Stimulated activated CD4-positive, alpha-beta T cell treated with anti-CD3 and anti-CD28 coated beads, TNF-alpha, amount 100 ng/mL, for 24 hours (primary cell): Measurements from ENCODE around the gene SLC7A4.
"Not testable (repeated sequence)": the region's sequence is repeated elsewhere in the genome, so short reads cannot be mapped to it uniquely, and the experiment has no call there.

Experiments
- DNase-seq, 3 experiments: peaks; one replicate each; pipeline ENCODE4 v3.0.0-alpha.2; 2020; ENCODE audit warnings: low read depth in 3 of 3

SLC7A4 gene

DNA sequence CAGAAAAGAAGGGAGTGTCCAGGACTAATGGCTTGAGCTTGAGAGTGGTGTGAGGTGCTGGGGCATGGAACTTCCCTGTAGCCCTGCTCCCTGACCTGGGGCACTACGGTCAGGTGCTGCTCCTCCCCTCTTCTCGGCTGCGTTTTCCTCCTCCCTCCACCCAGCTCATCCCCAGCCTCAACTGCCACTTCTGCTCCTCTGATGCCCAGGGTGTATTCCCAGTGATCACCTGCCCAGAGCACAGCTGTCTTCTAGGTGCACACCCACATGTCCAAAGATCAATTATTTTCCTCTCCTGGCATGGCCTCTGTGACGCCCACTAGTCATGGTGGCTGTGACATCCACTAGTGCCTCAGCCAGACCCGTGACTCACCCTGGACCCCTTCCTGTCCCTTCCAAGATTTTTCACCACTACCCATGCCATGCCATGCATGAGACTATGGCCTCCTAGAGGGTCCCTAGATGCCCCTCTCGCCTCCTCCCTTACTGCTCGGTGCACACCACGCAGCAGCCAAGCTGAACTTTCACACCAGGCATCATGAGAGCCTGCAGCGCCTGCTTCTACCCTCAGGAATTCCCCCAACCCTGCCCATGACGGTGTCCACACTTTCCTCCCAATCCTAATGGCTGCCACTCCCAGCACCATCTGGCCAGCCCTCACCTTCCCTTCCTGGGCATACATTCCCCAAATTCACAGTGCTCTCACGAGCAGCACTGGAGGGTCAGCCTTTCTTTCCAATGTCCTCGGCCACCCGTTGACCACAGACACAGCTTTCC lies 15.5 kb downstream of the SLC7A4 start:
- DNase-seq, result no peak

DNA sequence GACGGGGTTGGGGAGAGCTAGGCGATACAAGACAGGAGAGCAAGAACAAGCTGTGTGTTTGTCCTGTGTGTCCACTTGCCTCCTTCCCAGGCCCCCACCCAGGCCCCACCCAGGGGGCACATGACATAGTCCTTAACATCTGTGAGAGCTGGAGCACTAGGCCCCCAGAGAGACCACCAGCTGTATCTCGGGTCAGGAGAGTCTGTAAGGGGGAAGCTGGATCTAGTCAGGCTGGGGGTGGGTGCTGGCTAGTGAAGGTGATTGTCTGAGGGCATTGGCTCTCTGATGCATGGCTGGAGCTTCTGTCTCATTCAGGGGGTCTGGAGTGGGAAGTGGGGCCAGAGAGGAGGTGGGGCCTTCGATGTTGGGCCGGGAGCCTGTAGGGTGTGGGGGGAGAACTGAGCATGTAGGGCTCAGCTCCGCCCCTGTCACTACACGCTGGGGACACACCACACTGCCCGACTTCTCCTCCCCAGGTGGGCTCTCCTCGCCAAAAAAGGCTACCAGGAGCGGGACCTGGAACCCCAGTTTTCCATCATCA lies 16.8 kb downstream of the SLC7A4 start:
- no peak for DNase-seq

DNA sequence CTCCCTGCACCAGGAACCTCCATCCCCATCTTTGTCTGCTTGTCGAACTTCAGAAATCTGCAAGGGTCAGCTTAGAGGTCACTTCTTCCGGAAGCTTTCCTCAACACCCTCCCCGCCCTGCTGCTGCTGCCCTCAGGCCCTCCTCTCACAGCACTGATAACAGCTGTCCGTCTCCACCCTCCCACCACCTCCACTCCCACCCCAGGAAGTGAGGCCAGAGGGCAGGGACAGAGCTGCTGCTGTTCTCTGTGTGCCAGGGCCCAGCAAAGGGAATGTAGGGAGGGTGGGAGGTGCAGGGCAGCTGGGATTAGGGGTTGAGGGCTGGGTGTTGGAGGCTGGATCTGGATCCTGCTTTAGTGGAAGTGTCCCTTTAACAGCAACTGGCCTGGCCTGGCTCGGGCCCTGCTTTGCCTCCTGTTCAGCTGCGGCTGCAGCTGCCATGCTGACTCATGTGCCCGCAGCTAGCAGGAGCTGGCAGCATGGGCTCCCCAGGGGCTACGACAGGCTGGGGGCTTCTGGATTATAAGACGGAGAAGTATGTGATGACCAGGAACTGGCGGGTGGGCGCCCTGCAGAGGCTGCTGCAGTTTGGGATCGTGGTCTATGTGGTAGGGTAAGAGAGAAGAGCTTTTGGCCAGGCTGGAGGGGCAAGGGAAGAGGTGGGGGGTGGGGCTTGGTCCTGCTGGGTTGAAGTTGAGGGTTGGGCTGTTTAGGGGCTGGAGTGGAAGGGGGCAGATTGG lies 17.5 kb downstream of the SLC7A4 start, which contains the start of gene P2RX6:
Gene P2RX6 (plus strand): TSS at position 440 of the 740 bp plus-strand sequence. CDS start 10 bp downstream, at position 450.
- DNase-seq, result no peak

DNA sequence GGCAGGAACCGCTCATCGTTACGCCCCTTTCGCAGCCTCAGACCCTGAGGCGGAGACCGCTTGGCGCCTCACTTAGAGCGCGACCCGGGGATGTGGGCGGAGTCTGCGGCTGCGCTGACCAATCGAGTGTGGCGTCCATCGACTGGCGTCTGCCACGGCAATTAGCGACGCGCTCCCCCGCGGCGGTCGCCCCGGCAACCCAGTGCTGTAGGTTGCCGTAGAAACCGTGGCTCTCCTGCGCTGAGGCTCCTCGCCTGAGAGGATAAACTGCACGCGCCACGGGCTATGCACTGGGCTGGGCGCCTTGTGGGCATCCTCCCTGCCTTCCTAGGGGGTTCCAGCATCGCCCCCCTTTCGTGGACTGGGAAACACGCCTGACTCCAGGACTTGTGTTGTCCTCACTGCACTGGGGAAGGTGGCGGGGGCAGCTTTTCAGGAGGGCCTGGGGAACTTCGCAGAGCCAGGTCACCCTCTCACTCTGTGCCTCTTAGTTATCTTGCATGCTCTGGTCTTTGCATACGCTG lies 18.1 kb downstream of the SLC7A4 start:
- DNase-seq, result peak; percentile 63 to 91 (median 67)

DNA sequence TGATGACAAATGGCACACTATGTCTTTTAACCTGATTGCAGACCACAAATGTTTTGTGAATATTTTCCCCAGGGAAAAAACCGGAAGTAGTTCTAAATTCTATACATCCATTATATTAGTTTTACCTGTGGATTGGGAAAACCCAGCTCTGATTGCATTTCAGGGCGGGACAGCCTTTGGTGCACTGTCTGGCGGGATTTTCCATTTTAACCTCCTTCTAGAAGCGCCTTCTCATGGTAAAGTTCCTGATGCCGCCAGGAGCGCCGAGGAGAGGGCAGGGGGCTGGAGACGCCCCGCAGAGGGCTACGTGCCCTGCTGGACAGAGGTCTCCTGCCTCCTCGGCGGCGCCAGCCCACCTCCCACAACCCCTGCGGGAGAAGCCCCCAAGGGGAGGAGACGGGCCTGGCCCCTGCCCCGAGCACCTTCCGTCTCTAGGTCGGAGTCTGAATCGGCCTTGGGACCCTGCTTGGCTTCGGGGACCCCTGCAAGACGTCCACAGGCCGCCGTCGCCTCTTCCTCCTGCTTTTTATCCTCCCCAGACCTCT lies 18.6 kb downstream of the SLC7A4 start:
- DNase-seq, result no peak

DNA sequence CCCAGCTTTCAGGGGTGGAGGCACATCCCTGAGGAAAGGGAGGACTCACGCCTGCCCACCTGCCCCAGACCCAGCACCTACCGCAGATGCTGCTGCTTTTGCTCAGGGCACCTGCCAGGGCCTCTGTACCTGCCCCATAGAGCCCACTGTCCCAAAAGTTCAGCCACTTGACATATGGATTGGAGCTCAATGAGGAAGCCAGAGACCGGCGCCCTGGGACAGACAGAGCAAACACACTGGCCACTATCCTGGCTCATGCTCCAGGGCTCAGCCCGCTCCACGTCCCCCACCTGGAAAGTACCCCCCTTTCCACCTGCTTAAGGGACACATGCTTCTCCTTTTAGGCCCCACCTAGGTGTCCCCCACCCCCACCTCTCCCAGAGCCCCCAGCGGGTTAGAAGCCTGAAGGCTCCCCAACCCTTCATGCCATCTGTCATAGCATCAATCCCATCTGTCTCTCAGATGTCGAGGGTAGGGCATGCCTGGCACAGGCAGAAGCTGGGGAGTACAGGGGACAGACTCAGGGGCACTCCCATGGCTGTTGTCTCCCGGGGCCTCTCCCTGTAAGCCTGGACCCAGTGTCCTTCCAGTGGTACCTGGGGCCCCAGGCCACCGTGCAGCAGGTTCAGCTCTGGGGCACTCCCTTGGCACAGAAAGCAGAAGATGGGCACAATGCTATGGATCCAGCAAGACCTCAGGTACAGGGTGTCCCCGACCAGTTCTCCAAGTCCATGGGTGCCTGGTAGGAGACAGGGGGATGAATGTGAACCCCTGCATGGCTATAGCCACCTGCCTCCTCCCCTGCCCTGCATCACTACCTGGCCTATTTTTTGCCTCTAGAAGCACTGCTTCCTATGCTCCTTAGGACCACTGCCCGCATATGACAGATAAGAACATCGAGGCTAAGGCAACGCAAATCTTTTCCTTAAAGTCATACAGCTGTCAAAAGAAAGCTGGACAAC lies 19.6 kb downstream of the SLC7A4 start:
- DNase-seq, result no peak

DNA sequence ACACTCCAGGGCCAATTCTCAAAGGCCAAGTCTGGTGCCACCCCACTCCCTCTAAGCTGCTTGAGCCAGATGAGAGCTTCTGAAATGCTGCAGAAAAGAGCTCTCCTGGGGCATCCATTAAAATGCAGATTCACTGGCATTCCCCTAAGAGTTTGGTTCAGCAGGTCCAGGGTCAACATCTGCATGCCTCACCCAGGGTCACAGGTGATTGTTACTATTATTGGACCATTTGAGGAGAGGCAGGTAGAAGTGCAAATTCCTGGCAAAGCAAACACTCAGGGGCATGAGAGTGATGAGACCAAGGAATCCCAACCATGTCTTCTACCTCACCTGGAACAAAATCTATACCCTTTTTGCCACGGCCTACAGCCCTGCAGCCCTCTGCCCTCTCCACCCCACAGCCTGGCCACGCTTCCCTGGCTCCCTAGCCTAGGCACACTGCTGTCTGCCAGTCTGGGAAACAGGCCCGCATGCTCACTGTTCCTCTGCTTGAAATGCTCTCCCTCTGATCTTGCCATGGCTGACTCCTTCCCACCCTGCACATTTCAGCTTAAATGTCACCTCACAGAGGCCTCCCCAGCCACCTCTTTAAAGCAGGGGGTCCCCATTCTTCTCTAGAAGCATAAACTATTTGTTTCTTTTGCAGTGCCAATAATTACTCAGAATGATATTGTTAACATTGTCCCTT lies 21.8 kb downstream of the SLC7A4 start:
- DNase-seq, result no peak

DNA sequence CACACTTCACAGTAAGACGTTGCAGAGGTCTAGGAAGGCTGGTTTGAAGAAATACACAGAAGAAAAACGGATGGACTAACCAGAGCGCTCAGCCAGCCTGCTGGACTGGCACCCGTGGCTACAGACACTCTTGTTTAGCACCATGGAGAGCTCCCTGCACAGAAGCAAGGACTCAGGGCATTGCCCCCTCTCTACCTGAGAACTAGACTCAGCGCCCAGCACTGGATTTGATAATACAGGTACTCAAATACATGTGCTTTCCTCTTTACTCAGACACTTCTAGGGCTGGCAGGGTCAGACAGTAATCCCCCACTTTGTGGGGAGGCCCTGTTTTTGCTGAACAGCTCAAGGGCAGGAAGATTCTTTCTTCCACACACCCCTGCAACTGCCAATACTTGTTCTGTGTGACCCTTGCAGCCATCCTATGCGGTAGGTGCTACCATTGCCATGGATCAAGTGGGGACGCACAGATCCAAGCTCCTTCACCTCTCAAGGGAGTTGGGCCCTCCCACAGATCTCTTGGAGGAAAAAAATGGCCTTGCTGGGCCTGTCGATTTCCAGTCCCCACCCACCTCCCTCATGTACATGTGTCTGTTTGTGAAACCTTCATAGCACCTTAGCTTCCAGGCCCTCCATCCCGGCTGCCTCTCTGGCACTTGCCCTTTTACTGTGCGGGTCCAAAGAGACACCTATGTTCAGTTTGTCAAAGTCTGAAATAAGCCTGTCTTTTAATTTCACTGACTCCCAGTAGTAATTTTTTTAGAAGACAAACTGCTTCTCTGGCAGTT lies 22.5 kb downstream of the SLC7A4 start:
- no peak for DNase-seq

DNA sequence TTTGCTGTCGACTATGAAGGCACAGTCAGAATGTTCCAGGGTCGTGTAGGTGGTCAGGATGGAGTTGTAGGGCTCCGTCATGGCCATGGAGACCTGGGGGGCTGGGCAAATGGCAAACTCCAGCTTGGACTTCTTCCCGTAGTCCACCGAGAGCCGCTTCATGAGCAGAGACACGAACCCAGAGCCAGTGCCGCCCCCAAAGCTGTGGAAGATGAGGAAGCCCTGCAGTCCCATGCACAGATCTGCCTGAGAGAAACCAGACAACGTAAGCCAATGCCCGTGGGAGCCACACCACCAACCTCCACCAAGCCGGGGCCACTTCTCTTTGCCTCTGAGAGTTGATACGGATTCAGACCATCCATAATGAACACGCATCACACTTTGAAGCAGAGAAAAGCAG lies 23.2 kb downstream of the SLC7A4 start:
- not testable (repeated sequence) for DNase-seq

DNA sequence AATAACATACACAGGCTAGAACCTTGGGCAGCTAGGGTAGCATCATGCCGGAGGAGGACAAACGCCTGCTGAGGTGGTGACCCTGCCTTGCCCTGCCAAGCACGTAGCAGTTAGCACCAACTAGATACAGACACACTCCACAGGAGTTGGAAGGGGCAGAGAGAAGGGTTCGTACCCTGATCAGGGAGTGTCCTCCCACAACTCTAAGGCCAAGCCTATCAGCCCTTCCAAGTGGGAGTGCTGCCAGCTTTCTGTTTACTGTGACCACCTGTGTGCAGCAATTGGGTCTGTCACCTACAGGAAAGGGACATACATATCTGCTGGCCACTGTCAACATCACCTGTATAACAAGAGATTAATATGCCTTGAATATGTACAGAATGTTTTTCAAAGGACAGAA lies 28.6 kb downstream of the SLC7A4 start:
- DNase-seq, result no peak

DNA sequence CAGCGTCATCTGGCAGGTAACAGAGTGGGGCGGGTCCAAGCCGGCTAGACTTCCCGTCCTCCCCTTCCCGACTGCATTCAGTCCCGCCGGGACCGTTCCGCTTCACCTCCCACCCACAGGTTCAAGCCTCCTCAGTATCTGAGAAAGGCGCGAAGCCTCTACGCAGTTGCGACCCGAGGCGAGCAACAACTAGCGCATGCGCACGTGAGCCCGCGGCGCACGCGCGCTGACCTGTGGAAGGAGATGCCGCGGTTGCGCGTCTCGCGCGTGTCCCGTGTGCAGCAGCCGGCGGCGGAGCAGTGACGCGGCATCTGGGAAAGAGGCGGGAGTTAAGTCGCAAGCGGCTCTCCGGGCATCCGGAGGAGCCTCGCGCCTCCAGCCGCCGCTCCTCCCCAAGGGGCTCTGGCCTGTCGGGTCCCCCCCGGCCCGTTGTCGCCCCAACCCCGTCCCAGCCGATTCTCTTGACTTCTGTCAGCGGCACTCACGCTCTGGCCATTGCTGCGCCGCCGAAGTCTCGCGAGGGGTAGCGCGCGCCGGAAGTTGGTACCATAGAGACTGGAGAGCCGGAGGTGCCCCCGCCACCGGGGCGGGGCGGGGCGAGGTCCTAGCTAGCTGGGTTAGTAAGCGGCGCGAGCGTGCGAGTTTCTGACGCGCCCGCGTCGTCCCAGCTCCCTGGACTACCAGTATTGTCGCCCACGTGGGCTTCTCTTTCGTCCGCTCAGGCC lies 30.6 kb downstream of the SLC7A4 start, which contains the start of gene THAP7:
Gene THAP7 (minus strand): TSS at position 518 of the 725 bp plus-strand sequence. CDS start 207 bp downstream, at position 311.
- peak; percentile 94 to 98 (median 96) for DNase-seq

DNA sequence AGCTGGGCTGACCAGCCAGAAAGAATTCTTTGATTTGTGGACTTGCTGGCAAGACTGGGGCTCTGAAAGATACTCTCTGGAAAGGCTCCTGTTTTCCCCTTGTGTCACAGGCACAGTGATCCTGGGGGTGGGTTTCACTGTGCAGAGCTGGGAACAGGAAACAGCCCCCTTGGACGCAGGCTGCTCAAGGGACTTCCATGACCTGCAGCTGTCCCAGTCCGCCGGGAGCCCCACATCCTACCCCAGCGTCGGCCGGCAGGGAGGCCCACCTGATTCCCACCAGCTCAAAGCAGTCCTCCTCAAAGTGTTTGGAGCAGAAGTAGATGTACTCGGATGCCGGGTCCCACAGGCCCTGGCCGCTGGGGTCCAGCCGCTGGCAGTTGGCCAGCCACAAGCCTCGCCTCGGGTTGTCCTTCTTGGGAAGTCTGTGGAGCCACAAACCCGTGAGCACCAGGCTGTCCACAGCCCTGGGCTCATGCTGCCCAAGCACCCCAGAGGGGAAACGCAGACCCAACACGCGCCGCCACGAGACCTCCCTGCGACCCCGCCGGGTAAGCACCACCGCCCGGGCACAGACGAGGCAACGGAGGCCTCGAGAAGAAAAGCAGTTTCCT lies 31.3 kb downstream of the SLC7A4 start:
- no peak for DNase-seq

DNA sequence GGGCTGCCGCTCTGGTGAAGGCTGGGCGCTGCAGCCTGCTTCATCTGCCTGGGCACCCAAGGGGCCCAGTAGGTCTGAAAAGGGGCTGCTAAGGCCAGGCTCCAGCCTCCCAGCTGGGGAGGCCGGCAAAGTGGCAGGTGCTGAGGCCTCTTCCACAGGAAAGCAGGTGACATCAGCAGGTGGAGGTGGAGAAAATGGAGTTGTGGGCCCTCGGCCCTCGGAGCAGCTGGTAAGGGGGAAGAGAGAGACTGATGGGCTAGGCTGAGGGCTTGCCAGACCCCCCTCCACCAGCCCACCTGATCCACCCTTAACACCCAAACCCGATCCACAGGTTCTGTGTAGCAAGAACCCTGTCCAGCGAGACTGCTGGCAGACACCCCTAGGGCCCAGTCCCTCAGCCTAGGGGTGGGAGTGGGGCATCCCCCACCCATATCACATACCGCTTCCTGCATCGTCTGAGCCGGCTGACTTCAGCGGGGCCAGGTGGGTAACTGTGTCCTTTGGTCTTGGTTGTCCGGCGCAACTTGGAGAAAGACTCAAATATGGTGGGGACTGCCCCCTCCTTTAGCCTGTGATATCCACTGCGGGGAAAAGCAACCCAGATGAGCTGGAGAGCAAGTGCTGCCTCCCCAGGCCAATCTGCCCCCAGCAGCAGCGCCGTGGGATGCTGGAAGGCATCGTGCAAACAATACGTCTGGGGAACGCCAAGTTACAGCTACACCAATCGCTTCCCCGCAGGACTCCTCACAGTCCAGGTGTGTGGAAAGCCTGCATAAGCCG lies 32.0 kb downstream of the SLC7A4 start:
- DNase-seq, result no peak

DNA sequence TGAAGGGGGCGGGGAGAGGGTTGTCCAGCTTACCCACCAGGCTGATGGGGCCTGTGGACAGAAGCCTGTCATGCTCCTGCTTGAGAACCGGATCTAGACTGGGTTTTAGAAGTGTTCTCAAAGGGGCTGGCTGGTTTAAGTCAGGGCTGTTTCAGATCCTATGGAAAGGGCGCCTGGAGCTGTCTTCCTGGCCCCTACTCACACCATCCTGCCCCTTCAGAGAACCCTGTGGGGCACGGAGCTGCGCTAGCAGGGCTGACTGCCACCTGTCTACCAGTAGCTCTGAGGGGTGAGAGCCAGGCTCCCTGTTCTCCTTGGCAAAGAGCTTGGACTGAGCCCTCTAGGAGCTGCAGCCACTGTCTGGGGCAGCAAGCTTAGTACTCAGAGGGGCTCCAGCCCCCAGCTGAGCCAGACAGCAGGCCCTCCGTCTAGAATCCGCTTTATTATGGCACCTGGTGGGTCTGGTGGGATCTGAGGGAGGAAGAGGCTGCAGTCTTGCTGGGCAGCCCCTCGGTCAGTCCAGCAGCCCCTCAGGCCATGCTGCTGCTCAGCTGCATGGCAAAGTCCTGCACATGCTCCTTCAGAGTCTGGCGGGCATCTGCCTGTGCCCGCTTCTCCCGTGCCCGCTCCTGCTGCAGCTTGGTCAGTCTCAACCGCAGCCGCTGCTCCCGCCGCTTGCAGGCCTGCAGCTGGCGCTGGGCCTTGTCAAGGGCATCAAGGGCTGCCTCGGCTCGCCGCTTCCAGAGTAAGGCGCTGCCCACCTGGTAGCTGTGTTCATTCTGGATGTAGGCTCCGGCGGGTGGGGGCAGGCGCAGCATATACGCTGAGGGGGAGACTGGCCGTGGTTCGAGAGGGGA lies 32.8 kb downstream of the SLC7A4 start:
- no peak for DNase-seq

DNA sequence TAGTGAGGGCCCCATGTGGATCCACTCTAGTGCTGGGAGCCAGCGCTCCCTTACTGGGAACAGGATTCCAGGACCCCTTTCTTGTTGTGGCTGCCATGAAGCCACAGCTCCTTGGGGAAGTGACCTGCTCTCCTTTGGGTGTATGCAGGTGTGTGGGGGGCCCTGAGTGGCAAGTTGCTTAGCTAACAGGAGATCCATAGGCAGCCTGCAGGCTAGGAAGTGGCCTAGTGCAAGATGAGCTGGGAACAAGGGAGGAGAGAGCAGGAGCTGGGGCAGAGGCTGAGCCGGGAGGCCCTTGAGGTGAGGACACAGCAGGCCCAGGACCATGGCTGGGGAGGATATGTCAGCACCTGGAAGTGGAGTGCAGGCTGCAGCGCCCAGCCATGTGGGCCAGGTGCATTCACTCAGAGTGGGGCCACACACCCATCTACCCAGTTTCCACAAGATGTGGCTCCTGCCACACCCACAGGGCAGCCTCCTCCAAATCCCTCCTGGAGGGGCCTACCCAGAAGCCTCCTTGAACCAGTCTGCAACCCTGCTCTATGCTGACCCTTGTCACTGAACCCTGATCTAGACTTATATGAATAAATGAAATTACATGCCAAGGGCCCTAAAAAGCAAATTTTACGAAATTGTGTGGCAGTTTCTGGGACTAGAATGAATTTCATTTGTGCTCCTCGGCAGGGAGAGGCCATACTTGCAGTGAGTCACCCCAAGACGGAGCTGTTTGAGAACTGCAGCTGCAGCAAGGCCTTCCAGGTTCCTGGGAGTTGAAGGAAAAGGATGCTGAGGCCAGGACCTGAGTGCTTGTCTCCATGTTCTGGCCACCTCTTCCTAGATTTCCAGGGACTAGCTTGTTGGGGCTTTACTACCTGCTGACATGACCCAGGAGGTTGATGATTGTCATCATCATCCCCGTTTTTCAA lies 33.7 kb downstream of the SLC7A4 start:
- DNase-seq, result no peak
